Vagina (tissue), 2 donors: ENCODE data around the gene GALE. TPM values are rescaled to one million over a fixed set of nuclear protein-coding genes. Genes with fewer than 3 reads are reported as not detected.

Experiments
- DNase-seq, 2 donors: peaks; one replicate each; pipeline ENCODE4 v3.0.0-alpha.2; 2017; ENCODE audit errors: extremely low spot score in 2 of 2
- H3K27ac ChIP-seq: fragments of 200-600 bp; sonication (generic); one replicate; pipeline ENCODE4 v1.5.1; 2019
- H3K27me3 ChIP-seq: fragments of 200-600 bp; sonication (generic); one replicate; pipeline ENCODE4 v1.5.1; 2019
- H3K36me3 ChIP-seq, 2 donors: fragments of 200-600 bp; sonication (generic); one replicate each; pipeline ENCODE4 v1.5.1; 2017 to 2019
- H3K4me1 ChIP-seq: fragments of 200-600 bp; sonication (generic); one replicate; pipeline ENCODE4 v1.5.1; 2019
- H3K4me3 ChIP-seq, 2 donors: fragments of 200-600 bp; sonication (generic); 1 replicate in 1 of 2; 2 replicates in 1 of 2; pipeline ENCODE4 v1.5.1; 2016 to 2019
- H3K9me3 ChIP-seq: fragments of 200-600 bp; sonication (generic); one replicate; pipeline ENCODE4 v1.5.1; 2019
- CTCF ChIP-seq, 3 experiments: fragments of 450-650 bp in 2 of 3; fragments of 200-600 bp in 1 of 3; sonication (generic) in 1 of 3; IDR thresholded peaks; one replicate each; pipeline ENCODE4 v1.5.1; 2017 to 2019; ENCODE audit warnings: antibody characterized with exemption in 3 of 3, mild to moderate bottlenecking in 2 of 3, moderate library complexity in 2 of 3
- POLR2A ChIP-seq, 2 donors: fragments of 450-650 bp; IDR thresholded peaks; one replicate each; pipeline ENCODE4 v1.6.1; 2017; ENCODE audit warnings: antibody characterized with exemption in 2 of 2, mild to moderate bottlenecking in 2 of 2, moderate library complexity in 2 of 2
- POLR2AphosphoS5 ChIP-seq, 2 donors: sonication (generic); formaldehyde crosslinking; IDR thresholded peaks; one replicate each; pipeline ENCODE4 v1.9.0; 2017; ENCODE audit warnings: antibody characterized with exemption in 2 of 2, mild to moderate bottlenecking in 2 of 2, low read depth in 1 of 2; ENCODE audit not compliant: insufficient read depth in 1 of 2
- intact Hi-C: fragments of 100-400 bp; cut with DNase I; formaldehyde crosslinking; loops from one replicate; pipeline ENCODE4 v1.15.1; 2023
- total RNA-seq: library from RNA; depleted of rRNA; stranded (reverse); fragments of >200 nt; gene quantifications from one replicate; pipeline ENCODE4 v1.2.3, GENCODE V29; 2016

The GALE gene
- total RNA-seq, 1 donor from 2014 or later, result 12.3 TPM

GRCh38 chr1:23763041-23763577, 37.4 kb downstream of the GALE start:
- no peak for DNase-seq
- Histone ChIP-seq H3K27me3 (no peaks in the 10 kb centered on the region), H3K9me3 (no peaks in the 10 kb centered on the region), H3K4me3 (no peak overlapping the region), H3K36me3 (peaks cover 0 to 40% of the 10 kb centered on the region in 2 donors), H3K27ac (no peak overlapping the region), H3K4me1 (peaks cover 5% of the 10 kb centered on the region)
- no peak for TF ChIP-seq CTCF (IDR thresholded peaks at IDR 0.05)
- no peak for TF ChIP-seq POLR2A (IDR thresholded peaks at IDR 0.05)
- intact Hi-C loops, result no loop called here

GRCh38 chr1:23759277-23759676, 41.3 kb downstream of the GALE start:
- H3K4me1 ChIP-seq, result peaks cover 5% of the 10 kb centered on the region

DNA sequence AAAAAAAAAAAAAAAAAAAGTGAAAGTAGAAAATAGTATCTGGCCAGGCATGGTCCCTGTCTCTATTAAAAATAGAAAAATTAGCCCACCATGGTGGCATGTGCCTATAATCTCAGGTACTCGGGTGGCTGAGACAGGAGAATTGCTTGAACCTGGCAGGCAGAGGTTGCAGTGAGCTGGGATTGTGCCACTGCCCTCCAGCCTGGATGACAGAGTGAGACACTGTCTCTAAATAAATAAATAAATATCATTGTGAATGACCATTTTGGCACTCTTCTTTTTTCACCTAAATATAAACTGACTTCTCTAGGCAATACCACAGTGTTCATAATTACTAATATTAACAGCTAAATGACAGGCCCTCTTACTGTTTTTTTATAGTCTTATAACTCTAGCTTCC, 42.7 kb downstream of the GALE start:
- H3K4me1 ChIP-seq, result peaks cover 5% of the 10 kb centered on the region
- H3K9me3 ChIP-seq, result no peaks in the 10 kb centered on the region
- H3K4me3 ChIP-seq, result no peak overlapping the region
- H3K27ac ChIP-seq, result no peak overlapping the region
- DNase-seq, result no peak
- intact Hi-C loops, result no loop called here
- TF ChIP-seq POLR2AphosphoS5 (IDR thresholded peaks at IDR 0.05; ENCODE audit: insufficient read depth in 1 of 2, low read depth in 1 of 2), result no peak
- no peak for TF ChIP-seq CTCF (IDR thresholded peaks at IDR 0.05)
- TF ChIP-seq POLR2A (IDR thresholded peaks at IDR 0.05), result no peak
- H3K36me3 ChIP-seq, result peaks cover 17 to 92% of the 10 kb centered on the region in 2 donors
- no peaks in the 10 kb centered on the region for H3K27me3 ChIP-seq

More at GRCh38 chr1:23759277-23759676, 41.3 kb downstream of the GALE start:
- Histone ChIP-seq H3K27me3 (no peaks in the 10 kb centered on the region), H3K4me3 (no peak overlapping the region), H3K36me3 (peaks cover 14 to 77% of the 10 kb centered on the region in 2 donors), H3K27ac (no peak overlapping the region), H3K9me3 (no peaks in the 10 kb centered on the region)
- intact Hi-C loops, result no loop called here
- DNase-seq, result no peak
- TF ChIP-seq CTCF (IDR thresholded peaks at IDR 0.05) (no peak), POLR2A (IDR thresholded peaks at IDR 0.05) (no peak), POLR2AphosphoS5 (IDR thresholded peaks at IDR 0.05; ENCODE audit: insufficient read depth in 1 of 2, low read depth in 1 of 2) (no peak)

DNA sequence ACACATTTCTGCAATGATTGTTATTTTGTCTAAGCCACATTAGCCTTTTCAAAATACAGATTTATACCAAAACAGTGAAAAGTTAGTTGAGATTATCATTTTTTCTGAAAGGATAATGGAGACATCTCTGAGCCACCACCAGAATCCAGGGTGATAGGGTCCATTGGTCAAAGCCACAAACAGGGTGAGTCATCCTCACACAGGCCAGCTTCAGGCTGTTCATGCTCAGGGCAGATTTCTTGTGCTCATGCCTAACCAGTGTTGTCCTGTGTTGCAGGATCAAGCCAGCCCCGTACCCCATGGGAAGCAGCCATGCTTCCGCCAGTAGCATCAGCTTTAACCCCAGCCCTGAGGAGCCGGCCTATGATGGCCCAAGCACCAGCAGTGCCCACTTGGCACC, 43.9 kb downstream of the GALE start:
- Histone ChIP-seq H3K9me3 (no peaks in the 10 kb centered on the region), H3K27me3 (no peaks in the 10 kb centered on the region), H3K4me1 (no peaks in the 10 kb centered on the region), H3K36me3 (peaks cover 20 to 95% of the 10 kb centered on the region in 2 donors), H3K4me3 (no peak overlapping the region), H3K27ac (no peak overlapping the region)
- no peak for DNase-seq
- intact Hi-C loops, result no loop called here
- no peak for TF ChIP-seq POLR2AphosphoS5 (IDR thresholded peaks at IDR 0.05; ENCODE audit: insufficient read depth in 1 of 2, low read depth in 1 of 2)
- no peak for TF ChIP-seq POLR2A (IDR thresholded peaks at IDR 0.05)
- no peak for TF ChIP-seq CTCF (IDR thresholded peaks at IDR 0.05)

- Histone ChIP-seq H3K4me1 (no peaks in the 10 kb centered on the region), H3K4me3 (no peak overlapping the region), H3K27ac (no peak overlapping the region), H3K27me3 (no peaks in the 10 kb centered on the region), H3K36me3 (peaks cover 25 to 77% of the 10 kb centered on the region in 2 donors), H3K9me3 (no peaks in the 10 kb centered on the region)
- TF ChIP-seq POLR2A (IDR thresholded peaks at IDR 0.05), result no peak
- no peak for TF ChIP-seq POLR2AphosphoS5 (IDR thresholded peaks at IDR 0.05; ENCODE audit: insufficient read depth in 1 of 2, low read depth in 1 of 2)
- no peak for TF ChIP-seq CTCF (IDR thresholded peaks at IDR 0.05)
- intact Hi-C loops, result no loop called here
- no peak for DNase-seq
Observed at GRCh38 chr1:23752909-23753308, 47.6 kb downstream of the GALE start.
